Cardiac muscle cell (in vitro differentiated cells and primary cell): ENCODE data around the gene DHCR24. TPM values are rescaled to one million over a fixed set of nuclear protein-coding genes. Genes with fewer than 3 reads are reported as not detected.

Source experiments
- DNase-seq, 2 donors: peaks; one replicate each; pipeline versions ENCODE4 v3.0.0 to v3.0.0-alpha.2; 2010 to 2017; ENCODE audit warnings: low read depth in 1 of 2, low spot score in 1 of 2
- H3K27ac ChIP-seq: fragments of 200-600 bp; sonication (generic); 2 replicates; pipeline ENCODE4 v1.5.1; 2016
- H3K27me3 ChIP-seq: fragments of 200-600 bp; sonication (generic); 2 replicates; pipeline ENCODE4 v1.6.0; 2016; ENCODE audit warnings: control low read depth
- H3K36me3 ChIP-seq: fragments of 200-600 bp; sonication (generic); 2 replicates; pipeline ENCODE4 v1.5.1; 2016; ENCODE audit warnings: control low read depth
- H3K4me1 ChIP-seq: fragments of 200-600 bp; sonication (generic); 2 replicates; pipeline ENCODE4 v1.8.1; 2017; ENCODE audit warnings: low read depth, mild to moderate bottlenecking, mixed run types
- H3K4me3 ChIP-seq: fragments of 200-600 bp; sonication (generic); 2 replicates; pipeline ENCODE4 v1.5.1; 2016; ENCODE audit warnings: mild to moderate bottlenecking
- H3K9me3 ChIP-seq: fragments of 200-600 bp; sonication (generic); 2 replicates; pipeline ENCODE4 v1.5.1; 2017; ENCODE audit warnings: low read depth, mild to moderate bottlenecking, control low read depth
- CTCF ChIP-seq: IDR thresholded peaks from 2 replicates; pipeline ENCODE4 v1.5.1; 2012; ENCODE audit warnings: low read depth, mild to moderate bottlenecking, low read length
- polyA plus RNA-seq: library from polyadenylated mRNA; unstranded; fragments of >200 nt; fragmentation: Nextera tagmentation; extraction: Ambion mirVana; gene quantifications from 2 replicates; pipeline ENCODE4 v1.2.1, GENCODE V29; 2016
- total RNA-seq: library from RNA; depleted of rRNA; stranded (reverse); fragments of >200 nt; gene quantifications from 2 replicates; pipeline ENCODE4 v1.2.3, GENCODE V29; 2016

DHCR24 gene
- total and polyA plus RNA-seq, 2 experiments from 2014 or later, result 144 to 181 TPM

GRCh38 chr1:54848134-54848948, 38.7 kb downstream of the DHCR24 start:
- Histone ChIP-seq H3K4me3 (no peak overlapping the region), H3K36me3 (peaks cover 34% of the 10 kb centered on the region), H3K27ac (no peak overlapping the region), H3K27me3 (no peaks in the 10 kb centered on the region), H3K4me1 (no peaks in the 10 kb centered on the region), H3K9me3 (no peaks in the 10 kb centered on the region)
- TF ChIP-seq CTCF, result no peak
- DNase-seq, result no peak

- DNase-seq, result no peak
- no peaks in the 10 kb centered on the region for H3K9me3 ChIP-seq
- H3K4me1 ChIP-seq, result no peaks in the 10 kb centered on the region
- H3K27ac ChIP-seq, result no peak overlapping the region
- H3K4me3 ChIP-seq, result no peak overlapping the region
- H3K27me3 ChIP-seq, result no peaks in the 10 kb centered on the region
- TF ChIP-seq CTCF, result no peak
- peaks cover 23% of the 10 kb centered on the region for H3K36me3 ChIP-seq
Measured at GRCh38 chr1:54846716-54847284, 40.2 kb downstream of the DHCR24 start.

- TF ChIP-seq CTCF, result no peak
- no peak overlapping the region for H3K27ac ChIP-seq
- no peaks in the 10 kb centered on the region for H3K9me3 ChIP-seq
- H3K4me1 ChIP-seq, result no peaks in the 10 kb centered on the region
- no peaks in the 10 kb centered on the region for H3K27me3 ChIP-seq
- no peak overlapping the region for H3K4me3 ChIP-seq
- DNase-seq, result no peak
- H3K36me3 ChIP-seq, result peaks cover 21% of the 10 kb centered on the region
Measured at GRCh38 chr1:54846301-54846700, 40.7 kb downstream of the DHCR24 start.

GRCh38 chr1:54845772-54846171, 41.2 kb downstream of the DHCR24 start:
- H3K4me3 ChIP-seq, result no peak overlapping the region
- H3K36me3 ChIP-seq, result peaks cover 16% of the 10 kb centered on the region
- no peaks in the 10 kb centered on the region for H3K4me1 ChIP-seq
- no peaks in the 10 kb centered on the region for H3K27me3 ChIP-seq
- H3K27ac ChIP-seq, result no peak overlapping the region
- no peak for DNase-seq
- no peak for TF ChIP-seq CTCF
- H3K9me3 ChIP-seq, result no peaks in the 10 kb centered on the region

- no peaks in the 10 kb centered on the region for H3K27me3 ChIP-seq
- no peak for TF ChIP-seq CTCF
- H3K4me1 ChIP-seq, result no peaks in the 10 kb centered on the region
- no peak overlapping the region for H3K27ac ChIP-seq
- no peak for DNase-seq
- H3K36me3 ChIP-seq, result peaks cover 6% of the 10 kb centered on the region
- no peaks in the 10 kb centered on the region for H3K9me3 ChIP-seq
- no peak overlapping the region for H3K4me3 ChIP-seq
Measured at GRCh38 chr1:54844564-54844963, 42.4 kb downstream of the DHCR24 start.
